Measurements from ENCODE around the gene GPHA2.

DNA sequence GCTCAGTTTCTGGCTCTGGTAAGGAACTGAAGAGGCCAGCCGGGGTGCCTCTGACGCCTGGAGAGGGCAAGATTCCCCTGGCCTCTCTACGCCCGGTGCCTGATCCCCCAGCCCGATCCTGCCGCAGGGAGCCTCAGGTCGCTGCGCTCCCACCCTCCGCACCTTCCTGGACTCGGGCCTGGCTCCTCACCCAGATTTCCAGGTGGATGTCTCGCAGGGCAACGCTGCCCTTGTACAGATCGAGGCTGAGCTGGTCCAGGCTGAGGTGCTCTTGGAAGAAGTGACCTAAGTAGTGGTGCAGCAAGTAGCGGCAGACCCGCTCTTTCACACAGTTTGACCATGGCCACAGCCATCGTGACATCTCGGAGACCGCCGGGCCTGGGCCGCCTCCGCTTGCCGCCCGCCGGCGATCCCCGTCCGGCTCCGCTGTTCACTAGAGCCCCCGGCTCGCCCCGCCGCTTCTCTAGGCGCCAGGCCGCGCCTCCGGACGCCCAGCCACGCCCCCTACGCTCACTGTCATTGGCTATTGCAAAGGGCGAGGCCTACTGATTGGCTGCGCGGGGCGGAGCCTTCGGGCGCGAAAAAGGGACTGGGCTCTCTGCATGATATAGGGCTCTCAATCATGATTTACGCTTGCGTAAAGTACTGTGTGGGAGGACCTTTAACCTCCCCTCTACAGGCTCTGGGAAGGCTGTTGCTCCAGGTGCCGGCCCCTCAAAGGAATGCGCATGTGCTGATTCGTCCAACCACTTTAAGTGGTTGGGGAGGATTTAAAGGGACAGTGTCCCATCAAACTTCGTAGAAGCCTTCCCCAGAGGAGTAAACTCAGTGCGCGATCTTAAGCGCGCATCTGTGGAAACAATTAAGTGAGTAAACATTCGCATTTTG lies 18.7 kb downstream of the GPHA2 start, which contains the start of gene ATG2A:
- TF ChIP-seq, protein P1, sequence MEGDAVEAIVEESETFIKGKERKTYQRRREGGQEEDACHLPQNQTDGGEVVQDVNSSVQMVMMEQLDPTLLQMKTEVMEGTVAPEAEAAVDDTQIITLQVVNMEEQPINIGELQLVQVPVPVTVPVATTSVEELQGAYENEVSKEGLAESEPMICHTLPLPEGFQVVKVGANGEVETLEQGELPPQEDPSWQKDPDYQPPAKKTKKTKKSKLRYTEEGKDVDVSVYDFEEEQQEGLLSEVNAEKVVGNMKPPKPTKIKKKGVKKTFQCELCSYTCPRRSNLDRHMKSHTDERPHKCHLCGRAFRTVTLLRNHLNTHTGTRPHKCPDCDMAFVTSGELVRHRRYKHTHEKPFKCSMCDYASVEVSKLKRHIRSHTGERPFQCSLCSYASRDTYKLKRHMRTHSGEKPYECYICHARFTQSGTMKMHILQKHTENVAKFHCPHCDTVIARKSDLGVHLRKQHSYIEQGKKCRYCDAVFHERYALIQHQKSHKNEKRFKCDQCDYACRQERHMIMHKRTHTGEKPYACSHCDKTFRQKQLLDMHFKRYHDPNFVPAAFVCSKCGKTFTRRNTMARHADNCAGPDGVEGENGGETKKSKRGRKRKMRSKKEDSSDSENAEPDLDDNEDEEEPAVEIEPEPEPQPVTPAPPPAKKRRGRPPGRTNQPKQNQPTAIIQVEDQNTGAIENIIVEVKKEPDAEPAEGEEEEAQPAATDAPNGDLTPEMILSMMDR (IDR thresholded peaks at IDR 0.05) = peak in 2 of 3 experiments; percentile 20 to 30
- peak; percentile 73 for TF ChIP-seq POLR2A (IDR thresholded peaks at IDR 0.05)
